HG03060 (cell line): ENCODE results near the gene MMP21.

Experiments
- ATAC-seq: cut with Tn5 transposase; IDR thresholded peaks from one replicate; pipeline ENCODE4 v1.9.1; 2021; ENCODE audit warnings: low read depth, moderate number of reproducible peaks; ENCODE audit not compliant: unreplicated experiment

Gene MMP21, protein sequence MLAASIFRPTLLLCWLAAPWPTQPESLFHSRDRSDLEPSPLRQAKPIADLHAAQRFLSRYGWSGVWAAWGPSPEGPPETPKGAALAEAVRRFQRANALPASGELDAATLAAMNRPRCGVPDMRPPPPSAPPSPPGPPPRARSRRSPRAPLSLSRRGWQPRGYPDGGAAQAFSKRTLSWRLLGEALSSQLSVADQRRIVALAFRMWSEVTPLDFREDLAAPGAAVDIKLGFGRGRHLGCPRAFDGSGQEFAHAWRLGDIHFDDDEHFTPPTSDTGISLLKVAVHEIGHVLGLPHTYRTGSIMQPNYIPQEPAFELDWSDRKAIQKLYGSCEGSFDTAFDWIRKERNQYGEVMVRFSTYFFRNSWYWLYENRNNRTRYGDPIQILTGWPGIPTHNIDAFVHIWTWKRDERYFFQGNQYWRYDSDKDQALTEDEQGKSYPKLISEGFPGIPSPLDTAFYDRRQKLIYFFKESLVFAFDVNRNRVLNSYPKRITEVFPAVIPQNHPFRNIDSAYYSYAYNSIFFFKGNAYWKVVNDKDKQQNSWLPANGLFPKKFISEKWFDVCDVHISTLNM

GRCh38 chr10:125775491-125776106, at the start of gene MMP21:
TSS of gene MMP21 (minus strand) at chr10:125775821. CDS start at chr10:125775821, 0 bp downstream.
- ATAC-seq = no peak

DNA sequence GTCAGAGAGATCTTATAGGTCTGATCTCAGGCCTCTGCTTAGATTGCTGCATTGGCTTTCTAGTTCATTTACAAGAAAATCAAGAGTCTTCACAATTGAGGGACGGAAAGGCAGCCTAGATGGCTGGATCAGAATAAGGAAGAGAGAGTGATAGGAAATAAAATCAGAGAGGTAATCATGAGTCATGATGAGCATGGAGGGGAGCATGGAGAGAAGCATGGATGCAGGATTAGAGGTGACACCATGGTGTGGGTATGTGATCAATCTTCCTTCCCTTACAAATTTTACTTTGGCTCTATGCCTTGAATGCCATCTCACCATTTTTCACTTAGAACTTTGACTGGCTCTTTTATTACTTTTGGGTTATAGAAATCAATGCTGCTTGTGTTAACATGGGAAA, 49.1 kb upstream of the MMP21 start:
- no peak for ATAC-seq

GRCh38 chr10:125823663-125824251, 48.1 kb upstream of the MMP21 start:
- ATAC-seq = no peak

- peak; percentile 69 for ATAC-seq
These were observed 47.4 kb upstream of the MMP21 start, which contains the start of the genes BCCIP and UROS for GRCh38 chr10:125822878-125823662. TSS of gene BCCIP (plus strand) at chr10:125823546. CDS start at chr10:125823558, 12 bp downstream. TSS of gene UROS (minus strand) at chr10:125823258. CDS start at chr10:125816499, 6,759 bp downstream.

DNA sequence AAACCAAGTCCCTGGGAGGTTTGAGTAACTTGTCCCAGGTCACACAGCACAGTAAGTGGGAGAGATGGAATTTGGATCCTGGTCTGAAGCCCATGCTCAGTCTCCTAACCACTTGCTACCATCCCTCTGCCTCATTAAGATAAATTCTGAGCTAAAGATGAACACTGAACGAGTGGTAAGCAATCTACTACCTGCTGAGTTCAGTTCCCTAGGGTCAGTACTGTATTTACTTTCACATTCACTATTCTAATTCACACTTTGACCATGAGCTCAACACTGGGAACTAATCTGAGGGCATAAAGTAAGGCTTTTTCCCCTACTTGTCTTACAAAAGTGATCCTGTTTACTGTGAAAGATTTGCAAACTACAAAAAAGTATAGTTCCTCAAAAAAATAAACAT, 45.1 kb upstream of the MMP21 start:
- peak; percentile 63 for ATAC-seq

DNA sequence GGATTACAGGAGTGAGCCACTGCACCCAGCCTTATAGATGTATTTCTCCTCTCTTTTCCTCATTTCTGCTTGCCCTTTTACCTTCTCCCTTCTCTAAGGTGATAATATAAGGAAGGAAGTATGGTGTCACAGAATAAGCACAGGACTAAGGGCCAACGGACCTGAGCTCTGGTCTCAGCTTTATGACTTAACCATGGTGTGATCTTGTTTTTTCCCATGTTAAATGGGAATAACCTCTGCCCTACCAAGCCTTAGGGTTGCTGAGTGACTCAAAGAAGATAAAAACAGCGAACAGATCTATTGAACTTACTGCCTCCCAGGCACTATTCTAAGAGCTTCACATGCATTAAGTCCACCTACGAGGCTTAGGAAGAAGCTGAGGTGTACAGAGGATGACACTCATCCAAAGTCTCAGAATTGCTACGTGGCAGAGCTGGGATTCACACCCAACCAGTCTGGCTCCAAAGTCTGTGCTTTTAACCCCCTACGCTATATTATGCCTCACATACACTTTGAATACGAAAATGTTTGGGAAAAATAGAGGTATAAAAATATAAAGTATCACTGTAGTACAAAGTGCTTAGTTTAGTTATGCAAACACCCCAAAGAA, 41.8 kb upstream of the MMP21 start:
- ATAC-seq = no peak

DNA sequence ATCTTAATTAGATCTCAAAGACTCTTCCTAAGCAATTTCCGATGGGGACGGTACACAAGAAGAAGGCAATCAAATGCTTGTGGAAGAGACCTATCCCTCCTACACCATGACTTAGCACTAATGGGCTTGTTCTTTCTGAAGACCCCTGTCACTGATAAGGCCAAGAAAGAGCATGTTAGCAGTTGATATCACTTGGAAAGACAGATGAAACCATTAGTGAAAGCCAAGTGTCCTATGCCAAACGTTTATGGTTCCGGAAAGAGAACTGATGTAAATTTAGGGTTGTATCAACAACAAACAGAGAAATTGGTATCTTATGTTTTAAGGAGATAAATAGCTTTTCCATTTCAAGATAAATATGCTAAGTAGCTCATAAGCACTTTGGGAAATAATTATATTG, 40.9 kb upstream of the MMP21 start:
- no peak for ATAC-seq

GRCh38 chr10:125815764-125816163, 40.1 kb upstream of the MMP21 start:
- ATAC-seq = no peak

DNA sequence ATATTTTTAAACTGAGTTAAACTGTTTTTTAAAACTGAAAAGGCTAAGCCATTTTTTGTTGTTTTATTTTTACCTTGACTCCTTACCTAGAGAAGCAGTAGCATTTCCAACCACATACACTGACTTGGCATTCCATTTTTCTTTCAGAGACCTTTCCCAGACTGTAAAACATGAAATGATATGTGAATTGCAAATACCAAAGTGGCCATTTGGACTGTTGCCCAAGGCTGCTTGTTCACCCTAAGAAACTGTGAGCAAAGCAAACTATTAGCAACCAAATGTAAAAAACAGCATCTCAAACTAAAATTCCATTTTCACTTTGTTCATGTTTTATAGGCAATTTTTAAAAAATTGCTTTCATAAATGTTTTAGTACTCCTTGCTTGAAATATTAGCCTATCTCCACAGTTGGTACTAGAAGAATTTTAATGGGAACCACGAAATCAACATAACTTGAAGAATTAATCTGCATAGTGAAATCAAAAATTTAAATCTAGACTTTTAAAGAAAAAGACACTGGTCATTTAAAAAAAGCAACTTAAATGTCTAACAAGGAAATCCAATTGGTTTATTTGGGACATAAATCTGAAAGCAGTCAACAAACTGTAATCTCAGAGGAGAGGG, 36.6 kb upstream of the MMP21 start:
- ATAC-seq = no peak

GRCh38 chr10:125811251-125811650, 35.6 kb upstream of the MMP21 start:
- no peak for ATAC-seq

- no peak for ATAC-seq
These were observed 32.4 kb upstream of the MMP21 start for GRCh38 chr10:125808047-125808446.

DNA sequence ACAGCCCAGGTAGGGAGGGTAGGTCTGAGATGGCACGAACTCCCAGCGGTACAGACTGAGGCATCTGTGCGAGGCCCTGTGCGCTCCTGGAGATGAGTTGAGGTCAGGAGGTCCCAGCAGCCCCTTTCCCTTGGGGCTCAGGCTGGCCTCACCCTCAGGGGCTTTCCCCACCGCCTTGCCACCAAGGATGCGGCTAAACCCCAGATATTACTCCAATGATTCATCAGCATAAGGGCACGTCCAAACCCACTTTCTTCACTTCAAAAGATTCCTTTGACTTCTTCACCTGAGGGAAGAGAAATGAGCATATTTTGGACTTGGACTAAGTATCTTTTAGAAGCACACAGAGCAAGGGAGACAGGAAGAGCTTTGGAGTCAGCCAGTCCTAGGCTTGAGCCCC, 27.1 kb upstream of the MMP21 start:
- no peak for ATAC-seq

DNA sequence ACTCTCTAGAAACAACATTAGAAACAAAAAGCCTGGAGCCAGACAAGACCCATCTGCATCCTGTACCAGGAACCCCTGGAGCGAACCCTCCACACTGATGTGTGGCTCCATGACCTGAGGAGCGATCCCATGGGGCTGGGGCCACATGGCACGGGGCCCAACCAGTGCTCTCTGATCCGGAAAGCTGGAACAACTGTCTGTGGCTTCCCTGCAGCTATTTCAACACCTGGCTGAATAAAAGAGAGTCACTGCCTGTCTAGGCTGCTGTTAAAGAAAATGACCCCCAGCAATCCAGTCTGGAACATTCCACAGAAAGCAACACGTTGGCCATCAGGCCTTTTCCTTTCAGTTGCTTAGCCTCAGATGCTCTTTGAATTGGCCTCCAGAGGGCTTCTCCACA, 26.5 kb upstream of the MMP21 start:
- no peak for ATAC-seq

DNA sequence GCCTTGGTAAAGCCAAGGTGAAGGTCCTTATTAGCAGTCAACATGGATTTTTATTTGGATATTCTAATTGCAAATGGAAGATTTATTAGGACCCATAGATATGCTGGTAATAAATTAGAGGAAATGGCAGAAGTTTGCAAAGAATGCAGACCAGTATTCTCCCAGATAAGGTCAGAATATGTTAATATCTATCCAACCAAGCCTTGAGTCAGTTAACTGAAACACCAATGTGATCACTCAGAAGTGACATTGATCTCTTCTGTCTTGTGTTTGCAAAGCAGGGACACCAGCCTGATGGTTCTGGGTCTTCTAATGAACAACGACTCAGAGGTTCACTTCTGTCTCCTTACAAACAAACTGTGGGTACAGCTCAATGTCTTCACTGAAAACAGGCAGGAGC, 26.0 kb upstream of the MMP21 start:
- no peak for ATAC-seq

GRCh38 chr10:125799451-125800182, 24.0 kb upstream of the MMP21 start:
- ATAC-seq = no peak

DNA sequence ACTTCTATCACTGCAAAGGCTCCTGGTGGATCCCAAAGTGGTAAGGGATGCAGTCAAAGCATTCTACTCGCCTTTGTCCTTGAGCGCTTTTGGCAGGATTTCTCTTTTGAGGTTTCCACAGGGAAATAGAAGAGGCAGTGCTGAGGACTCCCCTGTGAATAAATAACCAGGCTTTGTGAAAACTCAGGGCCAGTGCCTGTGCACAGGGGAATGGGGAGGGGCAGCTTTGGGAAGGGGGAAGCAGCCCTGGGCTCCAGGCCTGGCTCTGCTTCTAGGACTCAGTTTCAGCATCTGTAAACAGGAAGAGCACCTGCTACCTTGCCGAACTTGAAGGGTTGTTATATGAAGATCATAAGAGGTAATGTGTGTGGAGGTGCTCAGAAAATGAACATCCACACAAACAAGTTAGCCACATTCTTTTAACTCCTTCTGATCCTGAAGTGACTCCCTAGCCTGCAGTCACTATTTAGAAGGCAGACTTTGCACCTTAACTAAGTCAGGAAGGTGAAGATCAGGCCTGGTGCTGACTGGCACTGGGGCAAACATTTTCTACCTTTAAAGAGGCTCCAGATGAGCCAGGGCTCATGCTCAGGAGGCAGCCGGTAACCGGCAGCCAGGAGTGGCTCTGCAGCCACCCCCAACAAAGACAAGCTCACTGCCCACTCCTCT, 22.5 kb upstream of the MMP21 start:
- ATAC-seq = no peak

GRCh38 chr10:125797424-125797823, 21.8 kb upstream of the MMP21 start:
- no peak for ATAC-seq

- no peak for ATAC-seq
These were observed 20.1 kb upstream of the MMP21 start for GRCh38 chr10:125795637-125796190.
